ENCODE results near the gene DIDO1. TPM values are rescaled to one million over a fixed set of nuclear protein-coding genes. Genes with fewer than 3 reads are reported as not detected.
A peak's percentile ranks its signal among the peaks of the same experiment; 100 is the strongest.
"Not testable (repeated sequence)": the region's sequence is repeated elsewhere in the genome, so short reads cannot be mapped to it uniquely, and the experiment has no call there.

Gene DIDO1
- polyA plus RNA-seq, 2 donors: 17.3 TPM

- H3K4me3 ChIP-seq (ENCODE audit: low read depth in 1 of 2, low read length in 2 of 2): no peak overlapping the region
- H3K27ac ChIP-seq (ENCODE audit: low read depth in 2 of 2, low read length in 1 of 2): peak overlapping the region; percentile 1 to 30
- 61 to 63% methylated on average over 48 of the region's 48 CpGs for WGBS, 2 donors
- H3K36me3 ChIP-seq (ENCODE audit: control insufficient read depth in 2 of 2, insufficient read depth in 2 of 2, low read length in 1 of 2): peaks cover 0 to 20% of the 10 kb centered on the region in 2 donors
- no peaks in the 10 kb centered on the region for H3K9me3 ChIP-seq (ENCODE audit: control insufficient read depth in 2 of 2, insufficient read depth in 1 of 2, low read depth in 1 of 2, low read length in 1 of 2)
- H3K4me1 ChIP-seq (ENCODE audit: control insufficient read depth in 2 of 2, insufficient read depth in 2 of 2, low read length in 1 of 2): peaks cover 0 to 2% of the 10 kb centered on the region in 2 donors
- H3K27me3 ChIP-seq (ENCODE audit: control insufficient read depth in 1 of 2, insufficient read depth in 2 of 2, low read length in 2 of 2): no peaks in the 10 kb centered on the region
These were observed 49.1 kb downstream of the DIDO1 start for GRCh38 chr20:62876902-62877816.

- WGBS, 2 donors: 53 to 75% methylated on average over 12 to 13 of the region's 13 CpGs
- Histone ChIP-seq H3K27me3 (ENCODE audit: control insufficient read depth in 1 of 2, insufficient read depth in 2 of 2, low read length in 2 of 2) (no peaks in the 10 kb centered on the region), H3K4me1 (ENCODE audit: control insufficient read depth in 2 of 2, insufficient read depth in 2 of 2, low read length in 1 of 2) (peaks cover 0 to 2% of the 10 kb centered on the region in 2 donors), H3K9me3 (ENCODE audit: control insufficient read depth in 2 of 2, insufficient read depth in 1 of 2, low read depth in 1 of 2, low read length in 1 of 2) (no peaks in the 10 kb centered on the region), H3K27ac (ENCODE audit: low read depth in 2 of 2, low read length in 1 of 2) (peak overlapping the region; percentile 1 to 30), H3K36me3 (ENCODE audit: control insufficient read depth in 2 of 2, insufficient read depth in 2 of 2, low read length in 1 of 2) (peaks cover 0 to 14% of the 10 kb centered on the region in 2 donors), H3K4me3 (ENCODE audit: low read depth in 1 of 2, low read length in 2 of 2) (no peak overlapping the region)
These were observed 49.8 kb downstream of the DIDO1 start for GRCh38 chr20:62876501-62876901.

DNA sequence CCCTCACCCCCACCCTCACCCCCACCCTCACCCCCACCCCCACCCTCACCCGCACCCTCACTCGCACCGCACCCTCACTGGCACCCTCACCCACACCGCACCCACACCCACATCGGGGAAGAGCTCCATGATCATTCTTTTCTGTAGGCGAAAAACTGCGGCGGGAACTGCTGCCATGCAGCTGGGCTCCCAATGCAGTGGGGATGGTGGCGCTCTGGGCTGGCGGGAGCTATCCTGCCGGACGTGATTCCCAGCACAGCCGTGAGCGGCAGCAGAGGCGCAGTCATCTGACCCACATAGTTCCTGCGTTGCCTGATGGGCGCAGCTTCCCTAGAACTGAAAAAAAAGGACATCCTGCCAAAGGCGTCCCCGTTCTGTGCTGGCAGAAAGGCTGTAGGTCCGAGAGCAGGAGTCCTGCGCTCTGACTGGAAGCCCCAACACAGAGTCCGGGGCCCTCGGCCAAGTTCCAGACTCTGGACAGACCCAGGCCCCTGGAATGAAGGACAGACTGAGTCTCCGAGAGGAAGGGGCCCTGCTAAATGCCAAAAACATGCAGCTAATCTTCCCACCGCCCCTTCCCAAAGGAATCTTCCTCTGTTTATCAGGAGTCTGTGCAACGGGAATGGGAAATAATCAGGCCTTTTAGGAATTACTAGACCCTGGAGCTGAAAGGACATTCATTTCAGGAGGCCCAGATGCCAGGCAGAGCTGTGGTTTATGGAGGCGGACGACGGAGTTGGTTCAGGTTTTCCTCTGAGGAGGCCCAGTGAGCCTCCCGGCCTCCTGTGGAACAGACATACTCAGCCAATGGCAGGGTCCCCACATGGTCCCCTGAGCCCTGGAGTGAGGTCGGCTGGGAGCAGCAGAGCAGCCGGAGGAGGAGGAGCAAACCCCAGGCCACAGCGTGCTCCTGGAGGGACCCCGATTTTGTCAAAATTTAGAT, 50.6 kb downstream of the DIDO1 start:
- H3K36me3 ChIP-seq (ENCODE audit: control insufficient read depth in 2 of 2, insufficient read depth in 2 of 2, low read length in 1 of 2): peaks cover 0 to 6% of the 10 kb centered on the region in 2 donors
- WGBS, 2 donors: 35 to 42% methylated on average over 33 to 34 of the region's 34 CpGs
- H3K27ac ChIP-seq (ENCODE audit: low read depth in 2 of 2, low read length in 1 of 2): peak overlapping the region; percentile 13 to 43
- H3K4me1 ChIP-seq (ENCODE audit: control insufficient read depth in 2 of 2, insufficient read depth in 2 of 2, low read length in 1 of 2): peaks cover 0 to 2% of the 10 kb centered on the region in 2 donors
- H3K9me3 ChIP-seq (ENCODE audit: control insufficient read depth in 2 of 2, insufficient read depth in 1 of 2, low read depth in 1 of 2, low read length in 1 of 2): no peaks in the 10 kb centered on the region
- H3K27me3 ChIP-seq (ENCODE audit: control insufficient read depth in 1 of 2, insufficient read depth in 2 of 2, low read length in 2 of 2): no peaks in the 10 kb centered on the region
- no peak overlapping the region for H3K4me3 ChIP-seq (ENCODE audit: low read depth in 1 of 2, low read length in 2 of 2)

- no peak overlapping the region for H3K4me3 ChIP-seq (ENCODE audit: low read depth in 1 of 2, low read length in 2 of 2)
- H3K36me3 ChIP-seq (ENCODE audit: control insufficient read depth in 2 of 2, insufficient read depth in 2 of 2, low read length in 1 of 2): no peaks in the 10 kb centered on the region
- no peaks in the 10 kb centered on the region for H3K9me3 ChIP-seq (ENCODE audit: control insufficient read depth in 2 of 2, insufficient read depth in 1 of 2, low read depth in 1 of 2, low read length in 1 of 2)
- WGBS, 2 donors: 87% methylated on average over 10 of the region's 14 CpGs
- H3K27me3 ChIP-seq (ENCODE audit: control insufficient read depth in 1 of 2, insufficient read depth in 2 of 2, low read length in 2 of 2): no peaks in the 10 kb centered on the region
- H3K27ac ChIP-seq (ENCODE audit: low read depth in 2 of 2, low read length in 1 of 2): no peak overlapping the region
- H3K4me1 ChIP-seq (ENCODE audit: control insufficient read depth in 2 of 2, insufficient read depth in 2 of 2, low read length in 1 of 2): peaks cover 0 to 2% of the 10 kb centered on the region in 2 donors
These were observed 51.4 kb downstream of the DIDO1 start for GRCh38 chr20:62874964-62875344.

- H3K9me3 ChIP-seq (ENCODE audit: control insufficient read depth in 2 of 2, insufficient read depth in 1 of 2, low read depth in 1 of 2, low read length in 1 of 2); H3K4me1 ChIP-seq (ENCODE audit: control insufficient read depth in 2 of 2, insufficient read depth in 2 of 2, low read length in 1 of 2); H3K36me3 ChIP-seq (ENCODE audit: control insufficient read depth in 2 of 2, insufficient read depth in 2 of 2, low read length in 1 of 2); H3K27me3 ChIP-seq (ENCODE audit: control insufficient read depth in 1 of 2, insufficient read depth in 2 of 2, low read length in 2 of 2); H3K4me3 ChIP-seq (ENCODE audit: low read depth in 1 of 2, low read length in 2 of 2); H3K27ac ChIP-seq (ENCODE audit: low read depth in 2 of 2, low read length in 1 of 2): not testable (repeated sequence)
- 6 to 9% methylated on average over 12 to 14 of the region's 15 CpGs for WGBS, 2 donors
These were observed 52.6 kb downstream of the DIDO1 start for GRCh38 chr20:62873681-62874031.

- no peaks in the 10 kb centered on the region for H3K9me3 ChIP-seq (ENCODE audit: control insufficient read depth in 2 of 2, insufficient read depth in 1 of 2, low read depth in 1 of 2, low read length in 1 of 2)
- H3K27ac ChIP-seq (ENCODE audit: low read depth in 2 of 2, low read length in 1 of 2): no peak overlapping the region
- no peak overlapping the region for H3K4me3 ChIP-seq (ENCODE audit: low read depth in 1 of 2, low read length in 2 of 2)
- no peaks in the 10 kb centered on the region for H3K27me3 ChIP-seq (ENCODE audit: control insufficient read depth in 1 of 2, insufficient read depth in 2 of 2, low read length in 2 of 2)
- peaks cover 0 to 2% of the 10 kb centered on the region in 2 donors for H3K4me1 ChIP-seq (ENCODE audit: control insufficient read depth in 2 of 2, insufficient read depth in 2 of 2, low read length in 1 of 2)
- H3K36me3 ChIP-seq (ENCODE audit: control insufficient read depth in 2 of 2, insufficient read depth in 2 of 2, low read length in 1 of 2): no peaks in the 10 kb centered on the region
- 71% methylated on average over 7 of the region's 7 CpGs for WGBS, 2 donors
These were observed 53.0 kb downstream of the DIDO1 start for GRCh38 chr20:62873280-62873679.

GRCh38 chr20:62872862-62873261, 53.4 kb downstream of the DIDO1 start:
- H3K27me3 ChIP-seq (ENCODE audit: control insufficient read depth in 1 of 2, insufficient read depth in 2 of 2, low read length in 2 of 2): no peaks in the 10 kb centered on the region
- WGBS, 2 donors: 81 to 90% methylated on average over 6 of the region's 6 CpGs
- H3K9me3 ChIP-seq (ENCODE audit: control insufficient read depth in 2 of 2, insufficient read depth in 1 of 2, low read depth in 1 of 2, low read length in 1 of 2): no peaks in the 10 kb centered on the region
- H3K4me3 ChIP-seq (ENCODE audit: low read depth in 1 of 2, low read length in 2 of 2): no peak overlapping the region
- peaks cover 0 to 2% of the 10 kb centered on the region in 2 donors for H3K4me1 ChIP-seq (ENCODE audit: control insufficient read depth in 2 of 2, insufficient read depth in 2 of 2, low read length in 1 of 2)
- no peaks in the 10 kb centered on the region for H3K36me3 ChIP-seq (ENCODE audit: control insufficient read depth in 2 of 2, insufficient read depth in 2 of 2, low read length in 1 of 2)
- no peak overlapping the region for H3K27ac ChIP-seq (ENCODE audit: low read depth in 2 of 2, low read length in 1 of 2)

DNA sequence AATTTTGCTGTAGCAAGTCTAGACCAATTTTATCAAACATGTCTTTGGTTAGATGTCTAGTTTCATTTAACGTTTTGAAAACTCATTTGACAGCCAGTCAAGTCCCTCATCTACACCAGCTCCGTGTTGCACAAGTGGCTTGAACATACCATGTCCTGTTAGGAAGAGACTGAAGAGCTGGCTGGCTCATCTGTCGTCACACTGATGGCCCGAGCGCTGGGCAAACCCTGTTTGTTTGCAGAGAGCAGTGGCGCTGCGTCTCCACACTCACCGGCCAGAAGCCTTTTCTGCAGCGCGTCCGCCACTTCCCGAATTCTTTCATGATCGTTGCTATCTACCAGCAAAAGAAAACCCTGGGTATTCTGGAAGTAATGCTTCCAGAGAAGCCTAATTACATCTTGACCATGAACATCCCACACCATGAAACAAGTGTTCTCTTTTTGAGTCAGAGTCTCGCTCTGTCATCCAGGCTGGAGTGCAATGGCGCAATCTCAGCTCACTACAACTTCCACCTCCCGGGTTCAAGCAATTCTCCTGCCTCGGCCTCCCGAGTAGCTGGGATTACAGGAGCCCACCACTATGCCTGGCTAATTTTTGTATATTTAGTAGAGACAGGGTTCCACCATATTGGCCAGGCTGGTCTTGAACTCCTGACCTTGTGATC, 54.0 kb downstream of the DIDO1 start:
- WGBS, 2 donors: 70 to 76% methylated on average over 18 of the region's 18 CpGs
- no peak overlapping the region for H3K4me3 ChIP-seq (ENCODE audit: low read depth in 1 of 2, low read length in 2 of 2)

DNA sequence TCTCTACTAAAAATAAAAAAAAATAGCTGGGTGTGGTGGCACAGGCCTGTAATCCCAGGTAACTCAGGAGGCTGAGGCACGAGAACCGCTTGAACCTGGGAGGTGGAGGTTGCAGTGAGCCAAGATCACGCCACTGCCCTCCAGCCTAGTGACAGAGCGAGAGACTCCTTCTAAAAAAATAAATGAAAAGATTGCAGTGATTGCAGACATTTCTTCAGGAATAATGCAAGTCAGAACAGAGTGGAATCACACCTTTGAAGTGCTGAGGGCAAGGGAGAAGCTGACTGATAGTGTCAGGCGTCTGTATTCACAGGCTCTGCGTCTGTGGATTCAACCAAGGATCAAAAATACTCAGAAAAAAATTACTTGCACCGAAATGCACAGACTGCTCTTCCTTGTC, 62.1 kb downstream of the DIDO1 start:
- H3K27me3 ChIP-seq (ENCODE audit: control insufficient read depth in 1 of 2, insufficient read depth in 2 of 2, low read length in 2 of 2): no peaks in the 10 kb centered on the region
- no peak overlapping the region for H3K27ac ChIP-seq (ENCODE audit: low read depth in 2 of 2, low read length in 1 of 2)
- 88 to 93% methylated on average over 7 of the region's 7 CpGs for WGBS, 2 donors
- H3K9me3 ChIP-seq (ENCODE audit: control insufficient read depth in 2 of 2, insufficient read depth in 1 of 2, low read depth in 1 of 2, low read length in 1 of 2): no peaks in the 10 kb centered on the region
- no peak overlapping the region for H3K4me3 ChIP-seq (ENCODE audit: low read depth in 1 of 2, low read length in 2 of 2)
- H3K4me1 ChIP-seq (ENCODE audit: control insufficient read depth in 2 of 2, insufficient read depth in 2 of 2, low read length in 1 of 2): peaks cover 3 to 9% of the 10 kb centered on the region in 2 donors
- H3K36me3 ChIP-seq (ENCODE audit: control insufficient read depth in 2 of 2, insufficient read depth in 2 of 2, low read length in 1 of 2): no peaks in the 10 kb centered on the region

More for the DNA sequence above, 54.0 kb downstream of the DIDO1 start:
- no peaks in the 10 kb centered on the region for H3K27me3 ChIP-seq (ENCODE audit: control insufficient read depth in 1 of 2, insufficient read depth in 2 of 2, low read length in 2 of 2)
- H3K4me1 ChIP-seq (ENCODE audit: control insufficient read depth in 2 of 2, insufficient read depth in 2 of 2, low read length in 1 of 2): peaks cover 0 to 2% of the 10 kb centered on the region in 2 donors
- no peaks in the 10 kb centered on the region for H3K9me3 ChIP-seq (ENCODE audit: control insufficient read depth in 2 of 2, insufficient read depth in 1 of 2, low read depth in 1 of 2, low read length in 1 of 2)
- no peak overlapping the region for H3K27ac ChIP-seq (ENCODE audit: low read depth in 2 of 2, low read length in 1 of 2)
- H3K36me3 ChIP-seq (ENCODE audit: control insufficient read depth in 2 of 2, insufficient read depth in 2 of 2, low read length in 1 of 2): no peaks in the 10 kb centered on the region

All from esophagus (tissue), 2 donors.